WERI-Rb-1 (cell line): ENCODE measurements around the gene AHI1.

Experiments used
- DNase-seq: peaks from one replicate; pipeline ENCODE4 v3.0.0-alpha.2; 2020
- H3K27ac ChIP-seq: fragments of 250-450 bp; sonication (Bioruptor Pico); 2 replicates; pipeline ENCODE4 v1.5.1; 2020; ENCODE audit warnings: mild to moderate bottlenecking, moderate library complexity
- H3K27me3 ChIP-seq: fragments of 250-450 bp; sonication (Bioruptor Pico); 2 replicates; pipeline ENCODE4 v1.5.1; 2021; ENCODE audit warnings: mild to moderate bottlenecking, low read depth, moderate library complexity; ENCODE audit not compliant: insufficient read depth, severe bottlenecking
- H3K36me3 ChIP-seq: fragments of 250-450 bp; sonication (Bioruptor Pico); 2 replicates; pipeline ENCODE4 v1.5.1; 2020; ENCODE audit warnings: mild to moderate bottlenecking, moderate library complexity
- H3K4me3 ChIP-seq: 2 replicates; pipeline ENCODE4 v1.5.1; 2011; ENCODE audit warnings: low read depth, mild to moderate bottlenecking, control low read depth, low read length
- H3K9me3 ChIP-seq: fragments of 250-450 bp; sonication (Bioruptor Pico); 2 replicates; pipeline ENCODE4 v1.5.1; 2021; ENCODE audit warnings: mild to moderate bottlenecking, moderate library complexity; ENCODE audit not compliant: severe bottlenecking
- CTCF ChIP-seq: IDR thresholded peaks from 2 replicates; pipeline ENCODE4 v1.5.1; 2011; ENCODE audit warnings: low read depth, mild to moderate bottlenecking, control low read depth, inconsistent platforms, low read length

Gene AHI1

GRCh38 chr6:135233686-135234491 lies 263.7 kb downstream of the AHI1 start:
- TF ChIP-seq CTCF, result no peak
- Histone ChIP-seq H3K27ac (peak overlapping the region; percentile 39), H3K4me3 (no peak overlapping the region), H3K9me3 (no peaks in the 10 kb centered on the region), H3K36me3 (no peaks in the 10 kb centered on the region), H3K27me3 (no peaks in the 10 kb centered on the region)
- peak; percentile 76 for DNase-seq
